Effector memory CD4-positive, alpha-beta T cell (primary cell): ENCODE measurements around the gene FKRP.

Experiments
- DNase-seq, 3 donors: peaks; one replicate each; pipeline ENCODE4 v3.0.0-alpha.2; 2020
- H3K27ac ChIP-seq: 2 replicates; pipeline ENCODE4 v1.7.0; 2013; ENCODE audit warnings: mild to moderate bottlenecking, low read length, moderate library complexity; ENCODE audit not compliant: insufficient read depth, poor library complexity, severe bottlenecking
- H3K27me3 ChIP-seq: replicated peaks from 2 replicates; pipeline ENCODE4 v1.7.0; 2013; ENCODE audit warnings: mild to moderate bottlenecking, low read length; ENCODE audit not compliant: insufficient read depth, control insufficient read depth, poor library complexity, severe bottlenecking
- H3K36me3 ChIP-seq: 2 replicates; pipeline ENCODE4 v1.7.0; 2013; ENCODE audit warnings: mild to moderate bottlenecking, low read length, moderate library complexity; ENCODE audit not compliant: control insufficient read depth, insufficient read depth
- H3K4me1 ChIP-seq: 2 replicates; pipeline ENCODE4 v1.7.0; 2013; ENCODE audit warnings: low read length, mild to moderate bottlenecking; ENCODE audit not compliant: control insufficient read depth, insufficient read depth, poor library complexity, severe bottlenecking
- H3K4me3 ChIP-seq: 2 replicates; pipeline ENCODE4 v1.7.0; 2013; ENCODE audit warnings: low read length, low read depth, mild to moderate bottlenecking; ENCODE audit not compliant: insufficient read depth, poor library complexity, severe bottlenecking
- H3K9me3 ChIP-seq: 2 replicates; pipeline ENCODE4 v1.7.0; 2013; ENCODE audit warnings: mild to moderate bottlenecking, low read length, moderate library complexity; ENCODE audit not compliant: control insufficient read depth

The FKRP gene

GRCh38 chr19:46731584-46731983 is 14.3 kb upstream of the FKRP start:
- Histone ChIP-seq H3K36me3 (peaks cover 71% of the 10 kb centered on the region), H3K4me3 (no peak overlapping the region), H3K27ac (no peak overlapping the region), H3K27me3 (no peaks in the 10 kb centered on the region), H3K4me1 (peaks cover 4% of the 10 kb centered on the region), H3K9me3 (no peaks in the 10 kb centered on the region)
- no peak for DNase-seq

- Histone ChIP-seq H3K4me3 (no peak overlapping the region), H3K36me3 (peaks cover 70% of the 10 kb centered on the region), H3K27ac (no peak overlapping the region), H3K27me3 (no peaks in the 10 kb centered on the region), H3K9me3 (no peaks in the 10 kb centered on the region), H3K4me1 (peaks cover 4% of the 10 kb centered on the region)
- DNase-seq: no peak
Observed at GRCh38 chr19:46732172-46732938, 13.5 kb upstream of the FKRP start.

- Histone ChIP-seq H3K4me3 (no peak overlapping the region), H3K27ac (no peak overlapping the region), H3K4me1 (peaks cover 4% of the 10 kb centered on the region), H3K27me3 (no peaks in the 10 kb centered on the region), H3K36me3 (peaks cover 69% of the 10 kb centered on the region), H3K9me3 (no peaks in the 10 kb centered on the region)
- no peak for DNase-seq
Observed at GRCh38 chr19:46732966-46733689, 12.7 kb upstream of the FKRP start.

GRCh38 chr19:46733690-46734292 is 12.1 kb upstream of the FKRP start:
- no peaks in the 10 kb centered on the region for H3K27me3 ChIP-seq
- DNase-seq: no peak
- peaks cover 3% of the 10 kb centered on the region for H3K4me1 ChIP-seq
- H3K36me3 ChIP-seq: peaks cover 72% of the 10 kb centered on the region
- no peak overlapping the region for H3K4me3 ChIP-seq
- no peak overlapping the region for H3K27ac ChIP-seq
- no peaks in the 10 kb centered on the region for H3K9me3 ChIP-seq

- peaks cover 47% of the 10 kb centered on the region for H3K36me3 ChIP-seq
- DNase-seq: no peak
- H3K9me3 ChIP-seq: no peaks in the 10 kb centered on the region
- no peak overlapping the region for H3K4me3 ChIP-seq
- H3K27me3 ChIP-seq: no peaks in the 10 kb centered on the region
- no peak overlapping the region for H3K27ac ChIP-seq
- H3K4me1 ChIP-seq: no peaks in the 10 kb centered on the region
Observed at GRCh38 chr19:46736531-46737297, 9.1 kb upstream of the FKRP start.

GRCh38 chr19:46737298-46737654 is 8.6 kb upstream of the FKRP start:
- no peak overlapping the region for H3K4me3 ChIP-seq
- H3K27ac ChIP-seq: no peak overlapping the region
- no peak for DNase-seq
- H3K27me3 ChIP-seq: no peaks in the 10 kb centered on the region
- no peaks in the 10 kb centered on the region for H3K4me1 ChIP-seq
- no peaks in the 10 kb centered on the region for H3K9me3 ChIP-seq
- peaks cover 46% of the 10 kb centered on the region for H3K36me3 ChIP-seq

GRCh38 chr19:46737761-46738171 is 8.1 kb upstream of the FKRP start:
- peaks cover 42% of the 10 kb centered on the region for H3K36me3 ChIP-seq

GRCh38 chr19:46739290-46739771 is 6.5 kb upstream of the FKRP start:
- no peaks in the 10 kb centered on the region for H3K9me3 ChIP-seq
- DNase-seq: no peak
- no peaks in the 10 kb centered on the region for H3K27me3 ChIP-seq
- H3K36me3 ChIP-seq: peaks cover 29% of the 10 kb centered on the region
- no peak overlapping the region for H3K4me3 ChIP-seq
- H3K4me1 ChIP-seq: no peaks in the 10 kb centered on the region
- H3K27ac ChIP-seq: no peak overlapping the region

More at GRCh38 chr19:46737761-46738171, 8.1 kb upstream of the FKRP start:
- Histone ChIP-seq H3K27me3 (no peaks in the 10 kb centered on the region), H3K27ac (no peak overlapping the region), H3K9me3 (no peaks in the 10 kb centered on the region), H3K4me3 (no peak overlapping the region), H3K4me1 (no peaks in the 10 kb centered on the region)
- no peak for DNase-seq

- peaks cover 14% of the 10 kb centered on the region for H3K4me1 ChIP-seq
- no peaks in the 10 kb centered on the region for H3K27me3 ChIP-seq
- DNase-seq: no peak
- no peak overlapping the region for H3K27ac ChIP-seq
- H3K36me3 ChIP-seq: peaks cover 26% of the 10 kb centered on the region
- H3K9me3 ChIP-seq: no peaks in the 10 kb centered on the region
- H3K4me3 ChIP-seq: no peak overlapping the region
Observed at GRCh38 chr19:46741447-46741846, 4.4 kb upstream of the FKRP start.
